Uterus (tissue), 2 donors: ENCODE data around the gene PPFIBP1.

ENCODE experiments used
- CTCF ChIP-seq, 4 experiments: fragments of 200-600 bp in 2 of 4; fragments of 450-650 bp in 2 of 4; sonication (generic) in 2 of 4; IDR thresholded peaks; one replicate each; pipeline ENCODE4 v1.5.1; 2016 to 2019; ENCODE audit warnings: antibody characterized with exemption in 4 of 4, mild to moderate bottlenecking in 2 of 4, moderate library complexity in 1 of 4
- POLR2A ChIP-seq, 2 donors: fragments of 450-650 bp; IDR thresholded peaks; one replicate each; pipeline ENCODE4 v1.6.1; 2016; ENCODE audit warnings: antibody characterized with exemption in 2 of 2, mild to moderate bottlenecking in 1 of 2, moderate library complexity in 1 of 2

GRCh38 chr12:27528788-27529187, 4.8 kb downstream of the PPFIBP1 start:
- TF ChIP-seq CTCF (IDR thresholded peaks at IDR 0.05) (no peak), POLR2A (IDR thresholded peaks at IDR 0.05) (no peak)
